Fibroblast of peridontal ligament (primary cell): ENCODE data around the gene BCL2L11.

ENCODE experiments used
- DNase-seq: peaks from one replicate; pipeline ENCODE4 v3.0.0-alpha.2; 2010; ENCODE audit errors: extremely low read depth

BCL2L11 gene

GRCh38 chr2:111191877-111192276 lies 71.2 kb downstream of the BCL2L11 start:
- no peak for DNase-seq

- DNase-seq = no peak
These were observed 72.2 kb downstream of the BCL2L11 start for GRCh38 chr2:111192776-111193368.

- DNase-seq = no peak
These were observed 74.3 kb downstream of the BCL2L11 start for GRCh38 chr2:111194835-111195621.

- no peak for DNase-seq
These were observed 75.7 kb downstream of the BCL2L11 start for GRCh38 chr2:111196435-111196834.

GRCh38 chr2:111198701-111199100 lies 78.0 kb downstream of the BCL2L11 start:
- no peak for DNase-seq

- no peak for DNase-seq
These were observed 79.1 kb downstream of the BCL2L11 start for GRCh38 chr2:111199840-111200239.

GRCh38 chr2:111200333-111200881 lies 79.7 kb downstream of the BCL2L11 start:
- DNase-seq = no peak

GRCh38 chr2:111201214-111201613 lies 80.5 kb downstream of the BCL2L11 start:
- DNase-seq = no peak

GRCh38 chr2:111202266-111203040 lies 81.7 kb downstream of the BCL2L11 start:
- DNase-seq = peak; percentile 67

- DNase-seq = no peak
These were observed 84.0 kb downstream of the BCL2L11 start for GRCh38 chr2:111204706-111205105.

- DNase-seq = no peak
These were observed 85.1 kb downstream of the BCL2L11 start for GRCh38 chr2:111205774-111206173.

- DNase-seq = no peak
These were observed 87.1 kb downstream of the BCL2L11 start for GRCh38 chr2:111207851-111208250.

GRCh38 chr2:111208639-111209038 lies 87.9 kb downstream of the BCL2L11 start:
- DNase-seq = no peak

GRCh38 chr2:111209045-111209514 lies 88.4 kb downstream of the BCL2L11 start:
- peak; percentile 76 for DNase-seq

GRCh38 chr2:111210036-111210435 lies 89.3 kb downstream of the BCL2L11 start:
- DNase-seq = no peak

GRCh38 chr2:111213877-111214276 lies 93.2 kb downstream of the BCL2L11 start:
- DNase-seq = no peak

GRCh38 chr2:111216811-111217652 lies 96.3 kb downstream of the BCL2L11 start:
- no peak for DNase-seq
